Glutamatergic neuron (in vitro differentiated cells): ENCODE measurements around the gene SSX4B. TPM values are rescaled to one million over a fixed set of nuclear protein-coding genes. Genes with fewer than 3 reads are reported as not detected.
"Not testable (repeated sequence)": the region's sequence is repeated elsewhere in the genome, so short reads cannot be mapped to it uniquely, and the experiment has no call there.

ENCODE experiments used
- DNase-seq: peaks from one replicate; pipeline ENCODE4 v3.0.0; 2022
- H3K27ac Mint-ChIP-seq: one replicate; pipeline ENCODE4 v1.8.0; 2020; ENCODE audit warnings: mild to moderate bottlenecking, mixed read lengths, inconsistent platforms; ENCODE audit not compliant: unreplicated experiment
- H3K27me3 Mint-ChIP-seq: one replicate; pipeline ENCODE4 v1.8.0; 2020; ENCODE audit warnings: mild to moderate bottlenecking, moderate library complexity, mixed read lengths, inconsistent platforms; ENCODE audit not compliant: unreplicated experiment
- H3K36me3 Mint-ChIP-seq: one replicate; pipeline ENCODE4 v1.8.0; 2020; ENCODE audit warnings: mild to moderate bottlenecking, mixed read lengths, inconsistent platforms; ENCODE audit not compliant: unreplicated experiment
- H3K4me1 Mint-ChIP-seq: one replicate; pipeline ENCODE4 v1.8.0; 2020; ENCODE audit warnings: mild to moderate bottlenecking, low read depth, mixed read lengths, inconsistent platforms; ENCODE audit not compliant: unreplicated experiment
- H3K4me3 Mint-ChIP-seq: one replicate; pipeline ENCODE4 v1.8.0; 2020; ENCODE audit warnings: mild to moderate bottlenecking, mixed read lengths, inconsistent platforms; ENCODE audit not compliant: unreplicated experiment
- H3K9me3 Mint-ChIP-seq: one replicate; pipeline ENCODE4 v1.8.0; 2020; ENCODE audit warnings: mild to moderate bottlenecking, moderate library complexity, mixed read lengths, inconsistent platforms; ENCODE audit not compliant: unreplicated experiment
- CTCF ChIP-seq: fragments of 200-600 bp; sonication (generic); IDR thresholded peaks from one replicate; pipeline ENCODE4 v1.5.0; 2021; ENCODE audit not compliant: partially characterized antibody, unreplicated experiment
- long read RNA-seq: library from polyadenylated mRNA; unstranded; transcript quantifications from one replicate; pipeline ENCODE4 v2.0.0, GENCODE V29; 2020; ENCODE audit not compliant: unreplicated experiment
- total RNA-seq: library from RNA; stranded (reverse); fragmentation: NEBNext Ultra II Directional; extraction: Animal tissue kit (Norgen Biotek cat#: 25700); gene quantifications from one replicate; pipeline ENCODE4 v1.2.1, GENCODE V29; 2021; ENCODE audit not compliant: unreplicated experiment

SSX4B gene, protein sequence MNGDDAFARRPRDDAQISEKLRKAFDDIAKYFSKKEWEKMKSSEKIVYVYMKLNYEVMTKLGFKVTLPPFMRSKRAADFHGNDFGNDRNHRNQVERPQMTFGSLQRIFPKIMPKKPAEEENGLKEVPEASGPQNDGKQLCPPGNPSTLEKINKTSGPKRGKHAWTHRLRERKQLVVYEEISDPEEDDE
- 0.71 TPM for total RNA-seq
- long read RNA-seq = 0 reads

GRCh38 chrX:48411860-48412259 lies at the start of gene SSX4B:
TSS of gene SSX4B (minus strand) at chrX:48411960. CDS start at chrX:48411372, 588 bp downstream.
- not testable (repeated sequence) for H3K4me3 Mint-ChIP-seq, H3K4me1 Mint-ChIP-seq, H3K9me3 Mint-ChIP-seq, H3K27me3 Mint-ChIP-seq, DNase-seq, H3K27ac Mint-ChIP-seq, H3K36me3 Mint-ChIP-seq

DNA sequence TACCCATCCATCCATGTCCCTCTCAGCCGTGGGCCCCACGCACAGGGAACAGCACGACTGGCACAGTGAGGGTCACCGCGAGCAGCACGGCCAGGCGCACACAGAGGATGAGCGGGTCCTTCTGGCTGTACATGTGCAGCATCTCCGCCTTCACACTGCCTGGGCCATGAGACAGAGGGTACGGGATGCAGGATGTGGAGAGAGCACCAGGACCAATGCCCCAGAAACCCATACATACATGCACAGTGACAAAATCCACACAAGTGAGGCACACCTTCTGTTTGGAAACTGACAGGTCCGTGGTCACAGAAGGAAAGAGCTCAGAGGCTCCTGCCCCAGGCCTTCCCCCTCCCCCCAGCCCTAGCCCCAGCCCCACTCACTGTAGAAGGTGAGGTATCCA lies 48.8 kb upstream of the SSX4B start:
- H3K27ac Mint-ChIP-seq = no peak overlapping the region
- H3K4me1 Mint-ChIP-seq = peaks cover 22% of the 10 kb centered on the region
- H3K27me3 Mint-ChIP-seq = peaks cover 2% of the 10 kb centered on the region
- peaks cover 5% of the 10 kb centered on the region for H3K9me3 Mint-ChIP-seq
- no peak for DNase-seq
- no peaks in the 10 kb centered on the region for H3K36me3 Mint-ChIP-seq
- TF ChIP-seq CTCF = no peak
- no peak overlapping the region for H3K4me3 Mint-ChIP-seq

GRCh38 chrX:48460031-48460430 lies 48.3 kb upstream of the SSX4B start:
- Mint-ChIP-seq H3K4me3 (no peak overlapping the region), H3K36me3 (no peaks in the 10 kb centered on the region), H3K4me1 (peaks cover 16% of the 10 kb centered on the region), H3K27ac (peak overlapping the region; percentile 68), H3K27me3 (peaks cover 2% of the 10 kb centered on the region), H3K9me3 (peaks cover 2% of the 10 kb centered on the region)
- TF ChIP-seq CTCF = no peak
- no peak for DNase-seq

GRCh38 chrX:48459483-48459882 lies 47.7 kb upstream of the SSX4B start:
- H3K36me3 Mint-ChIP-seq = no peaks in the 10 kb centered on the region
- H3K4me1 Mint-ChIP-seq = peaks cover 14% of the 10 kb centered on the region
- H3K27ac Mint-ChIP-seq = no peak overlapping the region
- peaks cover 2% of the 10 kb centered on the region for H3K9me3 Mint-ChIP-seq
- peaks cover 2% of the 10 kb centered on the region for H3K27me3 Mint-ChIP-seq
- no peak overlapping the region for H3K4me3 Mint-ChIP-seq
- DNase-seq = no peak
- no peak for TF ChIP-seq CTCF

- Mint-ChIP-seq H3K36me3 (no peaks in the 10 kb centered on the region), H3K4me1 (peaks cover 8% of the 10 kb centered on the region), H3K27ac (no peak overlapping the region), H3K4me3 (no peak overlapping the region), H3K27me3 (peaks cover 2% of the 10 kb centered on the region), H3K9me3 (peaks cover 2% of the 10 kb centered on the region)
- DNase-seq = no peak
- TF ChIP-seq CTCF = no peak
These were observed 47.0 kb upstream of the SSX4B start for GRCh38 chrX:48458711-48459110.
